Measurements from ENCODE around the gene GREM2.

DNA sequence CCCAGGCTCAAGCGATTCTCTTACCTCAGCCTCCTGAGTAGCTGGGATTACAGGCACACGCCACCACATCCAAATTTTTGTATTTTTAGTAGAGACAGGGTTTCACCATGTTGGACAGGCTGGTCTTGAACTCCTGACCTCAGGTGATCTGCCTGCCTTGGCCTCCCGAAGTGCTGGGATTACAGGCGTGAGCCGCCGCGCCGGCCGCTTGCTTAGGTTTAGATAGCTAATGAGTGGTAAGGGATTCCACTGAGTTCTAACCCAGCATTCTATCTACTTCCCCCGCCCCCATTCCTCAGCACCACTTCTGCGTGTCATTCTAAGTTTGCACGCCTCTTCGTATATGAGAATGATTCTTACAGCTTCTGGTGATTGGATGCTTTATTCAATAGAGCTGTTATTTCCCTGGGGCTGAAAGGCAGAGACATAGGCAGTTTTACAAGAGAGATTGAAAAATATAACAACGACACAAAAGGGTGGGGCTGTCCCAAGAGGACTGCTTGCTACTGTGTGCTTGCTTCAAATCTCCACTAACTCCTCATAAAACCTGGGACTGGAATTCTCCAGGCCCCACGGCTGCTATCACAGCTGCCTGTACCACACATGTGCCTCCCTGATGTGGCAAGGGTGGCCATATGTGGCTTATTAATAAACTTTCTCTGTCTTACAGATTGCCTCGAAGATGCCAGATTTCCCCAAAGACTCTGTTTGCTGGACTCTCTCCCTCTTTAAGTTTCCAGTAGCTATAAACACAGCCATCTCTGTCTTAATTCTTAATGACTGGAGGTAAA is 23.7 kb upstream of the GREM2 start:
- TF ChIP-seq ELF4 (CRISPR knock-in tag; IDR thresholded peaks at IDR 0.05; ENCODE audit: low read depth) (no peak), KAT7 (CRISPR knock-in tag; IDR thresholded peaks at IDR 0.05; ENCODE audit: borderline replicate concordance) (no peak), CTCF (IDR thresholded peaks at IDR 0.05) (no peak), ZNF416 (CRISPR knock-in tag; IDR thresholded peaks at IDR 0.05) (no peak), ZBTB21 (CRISPR knock-in tag; IDR thresholded peaks at IDR 0.05; ENCODE audit: borderline replicate concordance) (no peak), ZNF232 (CRISPR knock-in tag; IDR thresholded peaks at IDR 0.05) (no peak), NFYB (CRISPR knock-in tag; conservative IDR thresholded peaks at IDR 0.05; ENCODE audit: low read depth) (no peak), USF1 (CRISPR knock-in tag; IDR thresholded peaks at IDR 0.05) (no peak)
- TF ChIP-seq, protein P1, sequence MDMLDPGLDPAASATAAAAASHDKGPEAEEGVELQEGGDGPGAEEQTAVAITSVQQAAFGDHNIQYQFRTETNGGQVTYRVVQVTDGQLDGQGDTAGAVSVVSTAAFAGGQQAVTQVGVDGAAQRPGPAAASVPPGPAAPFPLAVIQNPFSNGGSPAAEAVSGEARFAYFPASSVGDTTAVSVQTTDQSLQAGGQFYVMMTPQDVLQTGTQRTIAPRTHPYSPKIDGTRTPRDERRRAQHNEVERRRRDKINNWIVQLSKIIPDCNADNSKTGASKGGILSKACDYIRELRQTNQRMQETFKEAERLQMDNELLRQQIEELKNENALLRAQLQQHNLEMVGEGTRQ (CRISPR knock-in tag; IDR thresholded peaks at IDR 0.05) = no peak
- TF ChIP-seq, protein P2, sequence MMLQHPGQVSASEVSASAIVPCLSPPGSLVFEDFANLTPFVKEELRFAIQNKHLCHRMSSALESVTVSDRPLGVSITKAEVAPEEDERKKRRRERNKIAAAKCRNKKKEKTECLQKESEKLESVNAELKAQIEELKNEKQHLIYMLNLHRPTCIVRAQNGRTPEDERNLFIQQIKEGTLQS (CRISPR knock-in tag; conservative IDR thresholded peaks at IDR 0.05) = no peak

Measured in WTC11 (cell line).